Liver (tissue), 3 donors: ENCODE data around the gene TAF1B.

Source experiments
- EGR1 ChIP-seq, 2 donors: IDR thresholded peaks; 2 replicates each; pipeline ENCODE4 v1.6.1; 2016 to 2018; ENCODE audit warnings: antibody characterized with exemption in 2 of 2, low read depth in 2 of 2
- GABPA ChIP-seq, 2 donors: IDR thresholded peaks in 1 of 2; conservative IDR thresholded peaks in 1 of 2; 2 replicates each; pipeline ENCODE4 v1.6.1; 2016; ENCODE audit warnings: antibody characterized with exemption in 2 of 2, mild to moderate bottlenecking in 1 of 2, moderate library complexity in 1 of 2
- JUND ChIP-seq, 2 donors: IDR thresholded peaks; 2 replicates each; pipeline ENCODE4 v1.6.1; 2016; ENCODE audit warnings: antibody characterized with exemption in 2 of 2
- NR2F2 ChIP-seq: IDR thresholded peaks from 2 replicates; pipeline ENCODE4 v1.6.1; 2016; ENCODE audit warnings: antibody characterized with exemption
- RAD21 ChIP-seq, 2 donors: IDR thresholded peaks; 2 replicates each; pipeline ENCODE4 v1.6.1; 2016; ENCODE audit warnings: antibody characterized with exemption in 2 of 2, mild to moderate bottlenecking in 2 of 2
- REST ChIP-seq: IDR thresholded peaks from 2 replicates; pipeline ENCODE4 v1.6.1; 2016; ENCODE audit warnings: antibody characterized with exemption, mild to moderate bottlenecking
- TF ChIP-seq, protein P1 (sequence below): fragments of 150-350 bp; IDR thresholded peaks from 2 replicates; pipeline ENCODE4 v1.5.1; 2017; ENCODE audit warnings: improper control_type of control experiment, low read depth, low read length; ENCODE audit not compliant: missing input control
- TF ChIP-seq, protein P2 (sequence below): IDR thresholded peaks from 2 replicates; pipeline ENCODE4 v1.6.1; 2016; ENCODE audit warnings: antibody characterized with exemption
- donor health status: healthy.
- donor health status: healthy.

GRCh38 chr2:9811679-9812511 is 31.4 kb upstream of the TAF1B start:
- no peak for TF ChIP-seq GABPA (IDR thresholded peaks at IDR 0.05 in 1 of 2, conservative IDR thresholded peaks at IDR 0.05 in 1 of 2)
- TF ChIP-seq, protein P1, sequence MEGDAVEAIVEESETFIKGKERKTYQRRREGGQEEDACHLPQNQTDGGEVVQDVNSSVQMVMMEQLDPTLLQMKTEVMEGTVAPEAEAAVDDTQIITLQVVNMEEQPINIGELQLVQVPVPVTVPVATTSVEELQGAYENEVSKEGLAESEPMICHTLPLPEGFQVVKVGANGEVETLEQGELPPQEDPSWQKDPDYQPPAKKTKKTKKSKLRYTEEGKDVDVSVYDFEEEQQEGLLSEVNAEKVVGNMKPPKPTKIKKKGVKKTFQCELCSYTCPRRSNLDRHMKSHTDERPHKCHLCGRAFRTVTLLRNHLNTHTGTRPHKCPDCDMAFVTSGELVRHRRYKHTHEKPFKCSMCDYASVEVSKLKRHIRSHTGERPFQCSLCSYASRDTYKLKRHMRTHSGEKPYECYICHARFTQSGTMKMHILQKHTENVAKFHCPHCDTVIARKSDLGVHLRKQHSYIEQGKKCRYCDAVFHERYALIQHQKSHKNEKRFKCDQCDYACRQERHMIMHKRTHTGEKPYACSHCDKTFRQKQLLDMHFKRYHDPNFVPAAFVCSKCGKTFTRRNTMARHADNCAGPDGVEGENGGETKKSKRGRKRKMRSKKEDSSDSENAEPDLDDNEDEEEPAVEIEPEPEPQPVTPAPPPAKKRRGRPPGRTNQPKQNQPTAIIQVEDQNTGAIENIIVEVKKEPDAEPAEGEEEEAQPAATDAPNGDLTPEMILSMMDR, result no peak
- TF ChIP-seq NR2F2, result no peak
- no peak for TF ChIP-seq RAD21 (IDR thresholded peaks at IDR 0.05)
- TF ChIP-seq, protein P2, sequence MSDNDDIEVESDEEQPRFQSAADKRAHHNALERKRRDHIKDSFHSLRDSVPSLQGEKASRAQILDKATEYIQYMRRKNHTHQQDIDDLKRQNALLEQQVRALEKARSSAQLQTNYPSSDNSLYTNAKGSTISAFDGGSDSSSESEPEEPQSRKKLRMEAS, result no peak
- TF ChIP-seq REST, result no peak
- TF ChIP-seq JUND (IDR thresholded peaks at IDR 0.05), result no peak
- no peak for TF ChIP-seq EGR1 (IDR thresholded peaks at IDR 0.05; ENCODE audit: low read depth in 2 of 2)
